Natural killer cell (primary cell): ENCODE measurements around the gene GADL1. TPM values are rescaled to one million over a fixed set of nuclear protein-coding genes. Genes with fewer than 3 reads are reported as not detected.

Experiments used
- ATAC-seq, 3 donors: fragments of 150-1000 bp in 2 of 3; fragments of 200-7000 bp in 1 of 3; cut with Tn5 transposase; 1 replicate in 1 of 3; 2 replicates in 2 of 3; pipeline ENCODE4 v1.10.0; 2021; ENCODE audit warnings: mild to moderate bottlenecking in 2 of 3, moderate library complexity in 2 of 3
- DNase-seq, 2 donors: peaks; one replicate each; pipeline versions ENCODE4 v3.0.0 to v3.0.0-alpha.2; 2013 to 2021; ENCODE audit warnings: mixed read lengths in 1 of 2
- H3K27ac ChIP-seq: one replicate; pipeline ENCODE4 v1.5.1; 2013; ENCODE audit warnings: mild to moderate bottlenecking, low read length
- H3K27me3 ChIP-seq: one replicate; pipeline ENCODE4 v1.6.1; 2013; ENCODE audit warnings: low read length; ENCODE audit not compliant: control insufficient read depth, insufficient read depth
- H3K36me3 ChIP-seq: one replicate; pipeline ENCODE4 v1.6.1; 2013; ENCODE audit warnings: low read length; ENCODE audit not compliant: control insufficient read depth, insufficient read depth
- H3K4me1 ChIP-seq: one replicate; pipeline ENCODE4 v1.6.1; 2013; ENCODE audit warnings: low read length; ENCODE audit not compliant: control insufficient read depth, insufficient read depth
- H3K4me3 ChIP-seq: one replicate; pipeline ENCODE4 v1.5.1; 2013; ENCODE audit warnings: low read length
- H3K9me3 ChIP-seq: one replicate; pipeline ENCODE4 v1.6.1; 2013; ENCODE audit warnings: low read length; ENCODE audit not compliant: control insufficient read depth, insufficient read depth
- H3K27ac Mint-ChIP-seq, 2 donors: one replicate each; pipeline ENCODE4 v1.8.0; 2022; ENCODE audit warnings: mild to moderate bottlenecking in 2 of 2, mixed read lengths in 2 of 2, moderate library complexity in 1 of 2
- H3K27me3 Mint-ChIP-seq, 2 donors: one replicate each; pipeline ENCODE4 v1.8.0; 2022; ENCODE audit warnings: low read depth in 2 of 2, mixed read lengths in 2 of 2
- H3K36me3 Mint-ChIP-seq: one replicate; pipeline ENCODE4 v1.8.0; 2022; ENCODE audit warnings: mixed read lengths
- H3K4me1 Mint-ChIP-seq, 2 donors: one replicate each; pipeline ENCODE4 v1.8.0; 2022; ENCODE audit warnings: mixed read lengths in 2 of 2
- H3K4me3 Mint-ChIP-seq: one replicate; pipeline ENCODE4 v1.8.0; 2022; ENCODE audit warnings: mild to moderate bottlenecking, moderate library complexity, mixed read lengths
- H3K9me3 Mint-ChIP-seq, 2 donors: one replicate each; pipeline ENCODE4 v1.8.0; 2022; ENCODE audit warnings: mixed read lengths in 2 of 2
- WGBS: methylation state at CpG from one replicate; pipeline ENCODE4 v1.1.7; 2013; ENCODE audit warnings: missing lambda C conversion rate; ENCODE audit not compliant: insufficient coverage; 5-methylcytosine and 5-hydroxymethylcytosine counted together
- intact Hi-C: fragments of 100-400 bp; cut with micrococcal nuclease; formaldehyde crosslinking; loops from one replicate; pipeline ENCODE4 v1.14.2; 2022
- total RNA-seq, 4 donors: library from RNA; stranded (reverse); fragments of 120-200 nt in 1 of 4; gene quantifications; one replicate each; pipeline versions ENCODE4 v1.2.3 to v1.2.4, GENCODE V29; 2013 to 2022
- TF ChIP-seq, protein P1 (sequence below): fragments of 200-600 bp; IDR thresholded peaks from one replicate; pipeline ENCODE4 v1.8.0; 2022; ENCODE audit warnings: antibody characterized with exemption

Gene GADL1
- total RNA-seq, 3 donors from 2014 or later (not counting 1 experiment from before 2014, with no cell fraction given) = not detected

DNA sequence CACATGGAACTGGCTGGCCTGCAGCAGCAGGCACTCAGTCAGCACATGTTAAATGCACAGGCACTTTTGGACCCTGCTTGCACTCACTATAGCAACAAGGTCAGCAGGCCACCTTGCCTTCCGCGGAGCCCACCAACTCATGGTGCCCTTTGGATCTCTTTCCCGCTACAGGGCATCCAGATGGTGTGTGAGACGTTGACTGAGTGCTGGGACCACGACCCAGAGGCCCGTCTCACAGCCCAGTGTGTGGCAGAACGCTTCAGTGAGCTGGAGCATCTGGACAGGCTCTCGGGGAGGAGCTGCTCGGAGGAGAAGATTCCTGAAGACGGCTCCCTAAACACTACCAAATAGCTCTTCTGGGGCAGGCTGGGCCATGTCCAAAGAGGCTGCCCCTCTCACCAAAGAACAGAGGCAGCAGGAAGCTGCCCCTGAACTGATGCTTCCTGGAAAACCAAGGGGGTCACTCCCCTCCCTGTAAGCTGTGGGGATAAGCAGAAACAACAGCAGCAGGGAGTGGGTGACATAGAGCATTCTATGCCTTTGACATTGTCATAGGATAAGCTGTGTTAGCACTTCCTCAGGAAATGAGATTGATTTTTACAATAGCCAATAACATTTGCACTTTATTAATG, 203.1 kb downstream of the GADL1 start:
- ATAC-seq = no peak
- no peak overlapping the region for H3K27ac ChIP-seq
- H3K36me3 Mint-ChIP-seq = peaks cover 24% of the 10 kb centered on the region
- H3K36me3 ChIP-seq = peaks cover 89% of the 10 kb centered on the region
- no peak overlapping the region for H3K4me3 ChIP-seq
- no peak for DNase-seq
- peaks cover 63% of the 10 kb centered on the region in 2 donors for H3K4me1 Mint-ChIP-seq
- 88% methylated on average over 10 of the region's 10 CpGs for WGBS
- H3K9me3 Mint-ChIP-seq = no peaks in the 10 kb centered on the region
- H3K4me3 Mint-ChIP-seq = no peak overlapping the region
- peaks cover 6% of the 10 kb centered on the region for H3K4me1 ChIP-seq
- TF ChIP-seq, protein P1, sequence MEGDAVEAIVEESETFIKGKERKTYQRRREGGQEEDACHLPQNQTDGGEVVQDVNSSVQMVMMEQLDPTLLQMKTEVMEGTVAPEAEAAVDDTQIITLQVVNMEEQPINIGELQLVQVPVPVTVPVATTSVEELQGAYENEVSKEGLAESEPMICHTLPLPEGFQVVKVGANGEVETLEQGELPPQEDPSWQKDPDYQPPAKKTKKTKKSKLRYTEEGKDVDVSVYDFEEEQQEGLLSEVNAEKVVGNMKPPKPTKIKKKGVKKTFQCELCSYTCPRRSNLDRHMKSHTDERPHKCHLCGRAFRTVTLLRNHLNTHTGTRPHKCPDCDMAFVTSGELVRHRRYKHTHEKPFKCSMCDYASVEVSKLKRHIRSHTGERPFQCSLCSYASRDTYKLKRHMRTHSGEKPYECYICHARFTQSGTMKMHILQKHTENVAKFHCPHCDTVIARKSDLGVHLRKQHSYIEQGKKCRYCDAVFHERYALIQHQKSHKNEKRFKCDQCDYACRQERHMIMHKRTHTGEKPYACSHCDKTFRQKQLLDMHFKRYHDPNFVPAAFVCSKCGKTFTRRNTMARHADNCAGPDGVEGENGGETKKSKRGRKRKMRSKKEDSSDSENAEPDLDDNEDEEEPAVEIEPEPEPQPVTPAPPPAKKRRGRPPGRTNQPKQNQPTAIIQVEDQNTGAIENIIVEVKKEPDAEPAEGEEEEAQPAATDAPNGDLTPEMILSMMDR = no peak
- H3K27me3 ChIP-seq = no peaks in the 10 kb centered on the region
- no peaks in the 10 kb centered on the region for H3K27me3 Mint-ChIP-seq
- intact Hi-C loops = loop anchor here (5.0 kb wide), 1 partner anchor 494 kb away; no protein-coding TSS in a partner anchor
- peak overlapping the region; percentile 79 to 84 for H3K27ac Mint-ChIP-seq
- no peaks in the 10 kb centered on the region for H3K9me3 ChIP-seq

DNA sequence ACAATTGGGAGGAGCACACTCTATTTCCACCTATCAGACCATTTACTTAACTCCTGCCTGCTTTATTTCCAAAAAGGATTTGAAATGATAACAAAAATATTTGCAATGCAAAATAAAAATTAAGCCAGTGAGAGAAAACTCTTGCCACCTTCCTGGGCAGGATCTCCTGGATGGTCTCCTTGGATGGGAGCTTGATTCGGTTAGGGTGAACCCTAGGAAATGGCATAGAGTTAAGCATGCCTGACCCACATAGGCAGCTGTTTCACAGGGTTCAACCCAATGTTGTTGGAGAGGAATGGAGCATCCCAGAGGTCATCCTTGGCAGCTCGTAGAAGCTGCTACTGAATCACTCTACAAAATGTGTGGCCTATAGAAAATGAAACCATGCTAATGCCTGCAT, 204.3 kb downstream of the GADL1 start:
- Histone ChIP-seq H3K4me1 (peaks cover 6% of the 10 kb centered on the region), H3K4me3 (no peak overlapping the region), H3K27ac (no peak overlapping the region), H3K27me3 (no peaks in the 10 kb centered on the region), H3K36me3 (peaks cover 86% of the 10 kb centered on the region), H3K9me3 (no peaks in the 10 kb centered on the region)
- TF ChIP-seq, protein P1 = no peak
- Mint-ChIP-seq H3K27ac (peak overlapping the region; percentile 79 to 84), H3K9me3 (no peaks in the 10 kb centered on the region), H3K36me3 (peaks cover 22% of the 10 kb centered on the region), H3K4me1 (peaks cover 60 to 75% of the 10 kb centered on the region in 2 donors), H3K27me3 (no peaks in the 10 kb centered on the region), H3K4me3 (no peak overlapping the region)
- ATAC-seq (no peak), DNase-seq (no peak)
- WGBS = 86% methylated on average over 2 of the region's 2 CpGs
- intact Hi-C loops = loop anchor here (5.0 kb wide), 1 partner anchor 493 kb away; no protein-coding TSS in a partner anchor

DNA sequence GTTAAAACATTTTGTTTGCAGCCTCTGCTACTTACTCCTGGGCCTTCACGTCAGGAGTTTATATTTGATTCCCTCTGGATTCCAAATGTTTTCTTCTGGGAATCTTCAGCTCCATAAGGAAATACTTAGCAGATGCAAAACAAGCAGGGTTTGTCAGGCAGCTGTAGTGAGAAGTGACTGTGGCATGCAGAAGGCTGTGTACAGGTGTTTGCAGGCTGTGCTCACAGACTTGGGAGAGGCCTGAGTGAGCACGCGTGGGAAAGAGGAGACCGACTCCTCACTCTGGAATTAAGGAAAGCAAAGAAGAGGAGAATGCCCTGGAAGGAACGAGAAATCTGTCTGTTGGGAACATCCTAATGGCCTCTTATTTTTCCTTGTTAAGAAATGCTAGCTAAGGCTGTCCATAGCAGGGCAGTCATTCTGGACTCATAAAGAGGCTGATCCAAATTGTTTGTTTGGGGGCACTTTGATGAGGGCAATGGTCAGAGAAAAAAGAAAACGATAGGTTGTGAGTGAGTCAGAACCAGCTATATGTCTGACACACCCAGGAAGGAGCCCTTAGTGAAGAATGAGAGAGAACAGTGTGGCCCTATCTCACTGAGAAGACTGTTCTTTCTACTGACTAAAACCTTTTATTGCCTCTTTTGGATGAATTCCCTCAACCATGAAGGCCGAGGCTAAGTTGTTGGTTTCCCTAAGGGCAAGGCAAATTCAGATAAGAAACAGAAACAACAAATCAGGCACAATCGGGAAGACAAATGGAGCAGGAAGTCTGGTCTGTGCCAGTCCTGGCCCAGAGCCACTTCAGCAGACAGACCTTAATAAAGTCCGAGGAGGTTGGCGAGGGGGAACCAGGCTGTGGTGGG, 205.5 kb downstream of the GADL1 start:
- TF ChIP-seq, protein P1 = no peak
- Mint-ChIP-seq H3K36me3 (peaks cover 11% of the 10 kb centered on the region), H3K4me1 (peaks cover 66 to 84% of the 10 kb centered on the region in 2 donors), H3K9me3 (no peaks in the 10 kb centered on the region), H3K27ac (peak overlapping the region; percentile 79 to 84), H3K27me3 (no peaks in the 10 kb centered on the region), H3K4me3 (peak overlapping the region; percentile 72)
- Histone ChIP-seq H3K4me1 (peaks cover 6% of the 10 kb centered on the region), H3K9me3 (no peaks in the 10 kb centered on the region), H3K27ac (peak overlapping the region; percentile 39), H3K4me3 (no peak overlapping the region), H3K27me3 (no peaks in the 10 kb centered on the region), H3K36me3 (peaks cover 76% of the 10 kb centered on the region)
- intact Hi-C loops = no loop called here
- DNase-seq (peak in 1 of 2 donors; percentile 30), ATAC-seq (peak in 2 of 3 donors; percentile 24 to 59)
- WGBS = 66% methylated on average over 10 of the region's 10 CpGs
